ENCODE measurements around the gene DCTN2. TPM values are rescaled to one million over a fixed set of nuclear protein-coding genes. Genes with fewer than 3 reads are reported as not detected.
"Not testable (repeated sequence)": the region's sequence is repeated elsewhere in the genome, so short reads cannot be mapped to it uniquely, and the experiment has no call there.

DCTN2 gene
- total RNA-seq, 1 donor from 2014 or later, result 100 TPM

GRCh38 chr12:57498571-57498970, 48.4 kb downstream of the DCTN2 start:
- DNase-seq (ENCODE audit: low spot score), result no peak
- intact Hi-C loops (cut with DNase I), result no loop called here

GRCh38 chr12:57498132-57498502, 48.9 kb downstream of the DCTN2 start:
- DNase-seq (ENCODE audit: low spot score), result no peak
- intact Hi-C loops (cut with DNase I), result no loop called here

- intact Hi-C loops (cut with DNase I), result no loop called here
- DNase-seq (ENCODE audit: low spot score), result no peak
Measured at GRCh38 chr12:57497223-57498131, 49.5 kb downstream of the DCTN2 start.

- DNase-seq (ENCODE audit: low spot score), result no peak
Measured at GRCh38 chr12:57496822-57497221, 50.2 kb downstream of the DCTN2 start.

GRCh38 chr12:57495051-57495701, 51.8 kb downstream of the DCTN2 start:
- intact Hi-C loops (cut with DNase I); DNase-seq (ENCODE audit: low spot score): not testable (repeated sequence)

More at GRCh38 chr12:57496822-57497221, 50.2 kb downstream of the DCTN2 start:
- intact Hi-C loops (cut with DNase I), result no loop called here

- intact Hi-C loops (cut with DNase I), result no loop called here
- DNase-seq (ENCODE audit: low spot score), result peak; percentile 7
Measured at GRCh38 chr12:57491393-57492280, 55.4 kb downstream of the DCTN2 start.

GRCh38 chr12:57490126-57490525, 56.9 kb downstream of the DCTN2 start:
- intact Hi-C loops (cut with DNase I), result no loop called here
- DNase-seq (ENCODE audit: low spot score), result peak; percentile 44

GRCh38 chr12:57489157-57489641, 57.8 kb downstream of the DCTN2 start:
- peak; percentile 70 for DNase-seq (ENCODE audit: low spot score)
- intact Hi-C loops (cut with DNase I), result loop anchor here (5.0 kb wide), 1 partner anchor 33 kb away; the partner anchor contains the start of genes DDIT3 and MBD6

- DNase-seq (ENCODE audit: low spot score), result peak; percentile 15
- intact Hi-C loops (cut with DNase I), result loop anchor here (5.0 kb wide), 1 partner anchor 34 kb away; the partner anchor contains the start of genes DDIT3 and MBD6
Measured at GRCh38 chr12:57488402-57489156, 58.4 kb downstream of the DCTN2 start.

- DNase-seq (ENCODE audit: low spot score), result peak; percentile 97
- intact Hi-C loops (cut with DNase I), result loop anchor here (5.0 kb wide), 1 partner anchor 35 kb away; the partner anchor contains the start of genes DDIT3 and MBD6
Measured at GRCh38 chr12:57487597-57488401, 59.2 kb downstream of the DCTN2 start, which contains the start of gene MARS1. Gene MARS1, plus strand, starts transcription at chr12:57488068. Its CDS starts 23 bp downstream, at chr12:57488091.

GRCh38 chr12:57487055-57487596, 59.9 kb downstream of the DCTN2 start:
- intact Hi-C loops (cut with DNase I), result loop anchor here (5.0 kb wide), 1 partner anchor 35 kb away; the partner anchor contains the start of genes DDIT3 and MBD6
- DNase-seq (ENCODE audit: low spot score), result no peak

- DNase-seq (ENCODE audit: low spot score), result no peak
- intact Hi-C loops (cut with DNase I), result loop anchor here (5.0 kb wide), 1 partner anchor 37 kb away; the partner anchor contains the start of genes DDIT3 and MBD6
Measured at GRCh38 chr12:57485695-57486094, 61.3 kb downstream of the DCTN2 start.

GRCh38 chr12:57483466-57483865, 63.5 kb downstream of the DCTN2 start:
- no peak for DNase-seq (ENCODE audit: low spot score)
- intact Hi-C loops (cut with DNase I), result no loop called here

GRCh38 chr12:57481671-57482070, 65.3 kb downstream of the DCTN2 start:
- DNase-seq (ENCODE audit: low spot score), result no peak
- intact Hi-C loops (cut with DNase I), result no loop called here

Measured in cardiac septum (tissue), 1 donor.